Suprapubic skin (tissue), 4 donors: ENCODE data around the gene ITGA8. TPM values are rescaled to one million over a fixed set of nuclear protein-coding genes. Genes with fewer than 3 reads are reported as not detected.

Experiments used
- DNase-seq, 2 donors: peaks; one replicate each; pipeline ENCODE4 v3.0.0-alpha.2; 2019; ENCODE audit warnings: low spot score in 2 of 2
- H3K27ac ChIP-seq: fragments of 200-600 bp; sonication (generic); one replicate; pipeline ENCODE4 v1.5.1; 2019
- H3K27me3 ChIP-seq: fragments of 200-600 bp; sonication (generic); one replicate; pipeline ENCODE4 v1.5.1; 2019
- H3K36me3 ChIP-seq: fragments of 200-600 bp; sonication (generic); one replicate; pipeline ENCODE4 v1.5.1; 2019
- H3K4me1 ChIP-seq: fragments of 200-600 bp; sonication (generic); one replicate; pipeline ENCODE4 v1.5.1; 2019
- H3K4me3 ChIP-seq: fragments of 200-600 bp; sonication (generic); one replicate; pipeline ENCODE4 v1.5.1; 2019; ENCODE audit warnings: mild to moderate bottlenecking
- H3K9me3 ChIP-seq: fragments of 200-600 bp; sonication (generic); one replicate; pipeline ENCODE4 v1.5.1; 2019
- EP300 ChIP-seq: sonication (generic); formaldehyde crosslinking; IDR thresholded peaks from one replicate; pipeline ENCODE4 v1.6.1; 2017; ENCODE audit warnings: antibody characterized with exemption
- POLR2A ChIP-seq, 2 donors: fragments of 450-650 bp; IDR thresholded peaks; one replicate each; pipeline ENCODE4 v1.6.1; 2017; ENCODE audit warnings: antibody characterized with exemption in 2 of 2, mild to moderate bottlenecking in 2 of 2, moderate library complexity in 2 of 2
- POLR2AphosphoS5 ChIP-seq, 3 donors: sonication (generic); formaldehyde crosslinking; IDR thresholded peaks; one replicate each; pipeline ENCODE4 v1.6.1; 2017; ENCODE audit warnings: antibody characterized with exemption in 3 of 3
- WGBS: methylation state at CpG from one replicate; pipeline ENCODE4 v1.1.5; 2018; 5-methylcytosine and 5-hydroxymethylcytosine counted together
- total RNA-seq, 4 donors: library from RNA; depleted of rRNA; stranded (reverse); fragments of >200 nt; gene quantifications; one replicate each; pipeline ENCODE4 v1.1.0, GENCODE V29; 2016
- TF ChIP-seq, protein P1 (sequence below), 2 donors: fragments of 200-600 bp in 1 of 2; fragments of 450-650 bp in 1 of 2; sonication (generic) in 1 of 2; IDR thresholded peaks; one replicate each; pipeline ENCODE4 v1.5.1; 2016 to 2019; ENCODE audit warnings: antibody characterized with exemption in 2 of 2, mild to moderate bottlenecking in 1 of 2, moderate library complexity in 1 of 2

The ITGA8 gene
- total RNA-seq, 4 donors from 2014 or later: 1.9 to 4.7 (median 2.5) TPM

DNA sequence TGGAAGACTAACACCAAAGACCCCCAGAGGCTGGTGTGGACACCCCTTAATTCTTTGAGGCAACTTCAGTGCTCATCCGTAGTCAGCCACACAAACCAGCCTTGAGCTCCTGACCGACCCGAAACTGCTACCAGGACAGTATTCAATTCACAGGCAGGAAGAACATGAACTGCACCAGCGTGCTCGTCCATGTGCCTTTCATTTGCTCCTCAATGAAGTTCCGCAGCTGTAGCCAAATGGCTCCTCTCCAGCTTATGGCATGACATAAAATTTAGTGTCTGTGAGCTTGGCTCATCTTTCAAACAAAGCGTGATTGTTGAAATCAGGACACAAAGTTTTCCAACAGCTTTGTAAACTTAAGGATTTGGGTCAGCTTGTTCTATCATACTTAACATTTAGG is 204.5 kb downstream of the ITGA8 start:
- Histone ChIP-seq H3K27me3 (no peaks in the 10 kb centered on the region), H3K27ac (peak overlapping the region; percentile 44), H3K9me3 (no peaks in the 10 kb centered on the region), H3K4me1 (peaks cover 3% of the 10 kb centered on the region), H3K4me3 (no peak overlapping the region), H3K36me3 (no peaks in the 10 kb centered on the region)
- WGBS: 31% methylated on average over 7 of the region's 7 CpGs
- peak in 1 of 2 donors; percentile 63 for DNase-seq
- TF ChIP-seq POLR2A (IDR thresholded peaks at IDR 0.05): no peak
- peak in 1 of 3 donors; percentile 36 for TF ChIP-seq POLR2AphosphoS5 (IDR thresholded peaks at IDR 0.05)
- no peak for TF ChIP-seq EP300
- TF ChIP-seq, protein P1, sequence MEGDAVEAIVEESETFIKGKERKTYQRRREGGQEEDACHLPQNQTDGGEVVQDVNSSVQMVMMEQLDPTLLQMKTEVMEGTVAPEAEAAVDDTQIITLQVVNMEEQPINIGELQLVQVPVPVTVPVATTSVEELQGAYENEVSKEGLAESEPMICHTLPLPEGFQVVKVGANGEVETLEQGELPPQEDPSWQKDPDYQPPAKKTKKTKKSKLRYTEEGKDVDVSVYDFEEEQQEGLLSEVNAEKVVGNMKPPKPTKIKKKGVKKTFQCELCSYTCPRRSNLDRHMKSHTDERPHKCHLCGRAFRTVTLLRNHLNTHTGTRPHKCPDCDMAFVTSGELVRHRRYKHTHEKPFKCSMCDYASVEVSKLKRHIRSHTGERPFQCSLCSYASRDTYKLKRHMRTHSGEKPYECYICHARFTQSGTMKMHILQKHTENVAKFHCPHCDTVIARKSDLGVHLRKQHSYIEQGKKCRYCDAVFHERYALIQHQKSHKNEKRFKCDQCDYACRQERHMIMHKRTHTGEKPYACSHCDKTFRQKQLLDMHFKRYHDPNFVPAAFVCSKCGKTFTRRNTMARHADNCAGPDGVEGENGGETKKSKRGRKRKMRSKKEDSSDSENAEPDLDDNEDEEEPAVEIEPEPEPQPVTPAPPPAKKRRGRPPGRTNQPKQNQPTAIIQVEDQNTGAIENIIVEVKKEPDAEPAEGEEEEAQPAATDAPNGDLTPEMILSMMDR (IDR thresholded peaks at IDR 0.05): no peak

DNA sequence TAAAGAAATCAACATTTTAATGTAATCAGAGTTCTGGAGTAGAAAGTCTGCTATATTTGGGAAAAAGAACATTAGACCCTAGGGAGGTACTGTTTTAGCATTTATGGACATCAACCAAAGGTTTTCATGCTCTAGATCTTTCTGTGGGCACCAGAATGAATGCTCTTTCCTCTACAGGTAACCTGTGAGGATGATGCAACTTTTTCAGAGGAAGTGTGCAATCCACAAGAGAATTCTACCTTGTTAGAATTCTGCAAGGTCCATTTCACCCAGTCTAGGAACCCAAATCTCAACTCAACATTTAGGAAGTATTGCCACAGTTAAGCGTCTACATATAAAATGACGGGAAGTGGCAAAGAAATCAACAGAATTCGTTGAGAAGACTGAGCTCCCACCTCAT is 208.8 kb downstream of the ITGA8 start:
- TF ChIP-seq POLR2AphosphoS5 (IDR thresholded peaks at IDR 0.05) (no peak), EP300 (no peak), POLR2A (IDR thresholded peaks at IDR 0.05) (no peak)
- TF ChIP-seq, protein P1 (IDR thresholded peaks at IDR 0.05): no peak
- 71% methylated on average over 3 of the region's 3 CpGs for WGBS
- H3K9me3 ChIP-seq: no peaks in the 10 kb centered on the region
- no peak for DNase-seq
- no peaks in the 10 kb centered on the region for H3K27me3 ChIP-seq
- no peaks in the 10 kb centered on the region for H3K36me3 ChIP-seq
- H3K4me1 ChIP-seq: peaks cover 3% of the 10 kb centered on the region
- no peak overlapping the region for H3K4me3 ChIP-seq
- no peak overlapping the region for H3K27ac ChIP-seq

DNA sequence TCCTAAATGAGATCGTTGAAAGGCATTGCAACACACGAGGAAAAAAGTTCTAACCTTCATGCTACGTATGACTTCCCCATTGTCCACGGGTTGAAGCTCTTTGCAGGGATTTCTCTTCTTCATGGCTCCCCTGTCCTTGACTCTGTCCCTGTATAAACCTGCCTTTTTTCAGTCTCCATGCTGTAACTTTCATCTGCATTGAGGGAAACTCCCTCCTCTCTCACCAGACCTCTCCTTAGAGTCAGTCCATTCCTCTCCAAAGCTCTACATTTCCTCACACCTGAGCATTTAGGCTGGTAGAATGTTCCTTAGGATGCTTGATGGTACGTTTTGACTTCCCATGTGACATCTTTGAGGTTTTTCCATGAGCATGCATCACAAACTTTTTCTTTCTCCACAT is 214.4 kb downstream of the ITGA8 start:
- 83% methylated on average over 5 of the region's 5 CpGs for WGBS
- Histone ChIP-seq H3K27me3 (no peaks in the 10 kb centered on the region), H3K4me1 (no peaks in the 10 kb centered on the region), H3K27ac (no peak overlapping the region), H3K9me3 (no peaks in the 10 kb centered on the region), H3K4me3 (no peak overlapping the region), H3K36me3 (no peaks in the 10 kb centered on the region)
- TF ChIP-seq, protein P1 (IDR thresholded peaks at IDR 0.05): no peak
- TF ChIP-seq POLR2A (IDR thresholded peaks at IDR 0.05) (no peak), POLR2AphosphoS5 (IDR thresholded peaks at IDR 0.05) (no peak)
- DNase-seq: no peak

DNA sequence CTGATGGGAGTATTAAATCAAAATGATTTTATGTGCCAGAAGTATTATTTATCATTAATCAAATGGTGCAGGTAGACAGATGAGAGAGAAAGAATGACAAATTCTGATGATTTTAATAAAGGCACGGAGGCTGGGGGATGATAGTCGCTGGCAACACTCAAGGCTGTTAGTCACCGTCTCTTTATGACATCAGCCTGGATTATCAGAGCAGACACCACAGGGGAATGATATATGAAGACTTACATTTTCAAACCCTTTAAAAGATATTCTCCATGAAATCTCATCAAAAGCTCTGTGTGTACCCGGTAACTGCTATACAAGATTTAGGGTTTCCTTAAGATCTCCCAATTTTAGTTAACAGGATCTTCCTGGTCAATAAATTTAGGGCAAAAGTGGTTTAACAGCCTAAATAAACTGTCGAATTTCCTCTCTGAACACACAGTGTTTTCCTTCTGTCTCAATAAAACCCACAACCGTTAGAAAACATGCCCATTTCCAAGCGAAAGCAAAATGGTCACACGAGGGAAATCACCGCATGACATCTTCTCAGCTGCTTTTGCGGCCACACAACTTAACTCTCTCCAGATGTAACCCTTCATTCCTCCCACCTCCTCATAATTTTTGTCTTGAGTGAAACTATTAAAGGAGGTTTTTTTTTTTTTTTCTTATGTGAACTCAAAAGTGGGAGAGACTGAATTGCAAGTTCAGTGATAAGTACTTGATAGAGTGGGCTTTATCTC is 215.5 kb downstream of the ITGA8 start:
- no peaks in the 10 kb centered on the region for H3K4me1 ChIP-seq
- H3K27me3 ChIP-seq: no peaks in the 10 kb centered on the region
- TF ChIP-seq POLR2A (IDR thresholded peaks at IDR 0.05): no peak
- no peak for TF ChIP-seq POLR2AphosphoS5 (IDR thresholded peaks at IDR 0.05)
- TF ChIP-seq, protein P1 (IDR thresholded peaks at IDR 0.05): no peak
- no peak for TF ChIP-seq EP300
- no peaks in the 10 kb centered on the region for H3K36me3 ChIP-seq
- WGBS: 34% methylated on average over 10 of the region's 10 CpGs
- H3K4me3 ChIP-seq: no peak overlapping the region
- H3K9me3 ChIP-seq: peaks cover 3% of the 10 kb centered on the region
- H3K27ac ChIP-seq: no peak overlapping the region
- DNase-seq: no peak

DNA sequence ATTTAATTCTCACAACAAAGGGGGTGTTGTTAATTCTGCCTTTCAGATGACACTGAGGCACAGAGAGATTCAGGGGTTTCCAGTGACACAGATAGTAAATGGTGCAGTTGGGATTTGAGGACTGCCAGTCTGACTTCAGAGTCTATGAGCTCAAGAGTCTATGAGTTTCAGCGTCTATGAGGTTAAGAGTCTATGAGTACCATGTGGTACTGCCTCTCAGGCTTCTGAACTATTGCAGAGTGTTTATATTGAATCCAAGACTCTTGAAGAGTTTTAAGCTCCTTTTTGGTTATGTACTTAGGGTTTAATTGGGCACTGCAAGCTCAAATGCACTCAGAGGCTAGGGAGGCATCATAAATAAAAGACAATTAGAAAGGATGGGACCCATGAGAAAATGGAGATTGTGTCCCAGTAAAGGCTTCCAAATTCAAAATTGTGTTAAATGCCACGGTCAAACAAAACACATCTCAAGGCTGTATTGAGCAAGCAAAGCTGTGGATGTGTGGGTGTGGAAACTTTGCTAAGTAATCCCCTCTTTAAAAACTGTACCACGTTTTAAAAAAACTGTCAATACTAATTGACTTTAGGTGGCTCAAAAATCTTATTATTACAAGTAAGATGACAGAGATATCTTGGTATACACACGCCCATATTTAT is 224.7 kb downstream of the ITGA8 start:
- Histone ChIP-seq H3K27me3 (no peaks in the 10 kb centered on the region), H3K4me1 (no peaks in the 10 kb centered on the region), H3K9me3 (peaks cover 5% of the 10 kb centered on the region), H3K4me3 (no peak overlapping the region), H3K36me3 (no peaks in the 10 kb centered on the region), H3K27ac (no peak overlapping the region)
- TF ChIP-seq POLR2A (IDR thresholded peaks at IDR 0.05) (no peak), EP300 (no peak), POLR2AphosphoS5 (IDR thresholded peaks at IDR 0.05) (no peak)
- TF ChIP-seq, protein P1 (IDR thresholded peaks at IDR 0.05): no peak
- WGBS: 54% methylated on average over 4 of the region's 4 CpGs
- DNase-seq: no peak
